Measurements from ENCODE around the gene NAA10.

GRCh38 chrX:153966841-153967535 is 32.2 kb upstream of the NAA10 start:
- no peak for TF ChIP-seq EZH2phosphoT487 (IDR thresholded peaks at IDR 0.05; ENCODE audit: low read depth, severe bottlenecking, unreplicated experiment)
- no peak for TF ChIP-seq CTCF (IDR thresholded peaks at IDR 0.05; ENCODE audit: poor library complexity)
- TF ChIP-seq EZH2 (IDR thresholded peaks at IDR 0.05; ENCODE audit: borderline replicate concordance): no peak

Data from hepatocyte (in vitro differentiated cells).